Measurements from ENCODE around the gene DMBT1.

The DMBT1 gene

GRCh38 chr10:122689146-122689820, 128.7 kb downstream of the DMBT1 start:
- H3K9ac ChIP-seq = no peak overlapping the region
- no peak overlapping the region for H2AFZ ChIP-seq
- TF ChIP-seq, protein P1, sequence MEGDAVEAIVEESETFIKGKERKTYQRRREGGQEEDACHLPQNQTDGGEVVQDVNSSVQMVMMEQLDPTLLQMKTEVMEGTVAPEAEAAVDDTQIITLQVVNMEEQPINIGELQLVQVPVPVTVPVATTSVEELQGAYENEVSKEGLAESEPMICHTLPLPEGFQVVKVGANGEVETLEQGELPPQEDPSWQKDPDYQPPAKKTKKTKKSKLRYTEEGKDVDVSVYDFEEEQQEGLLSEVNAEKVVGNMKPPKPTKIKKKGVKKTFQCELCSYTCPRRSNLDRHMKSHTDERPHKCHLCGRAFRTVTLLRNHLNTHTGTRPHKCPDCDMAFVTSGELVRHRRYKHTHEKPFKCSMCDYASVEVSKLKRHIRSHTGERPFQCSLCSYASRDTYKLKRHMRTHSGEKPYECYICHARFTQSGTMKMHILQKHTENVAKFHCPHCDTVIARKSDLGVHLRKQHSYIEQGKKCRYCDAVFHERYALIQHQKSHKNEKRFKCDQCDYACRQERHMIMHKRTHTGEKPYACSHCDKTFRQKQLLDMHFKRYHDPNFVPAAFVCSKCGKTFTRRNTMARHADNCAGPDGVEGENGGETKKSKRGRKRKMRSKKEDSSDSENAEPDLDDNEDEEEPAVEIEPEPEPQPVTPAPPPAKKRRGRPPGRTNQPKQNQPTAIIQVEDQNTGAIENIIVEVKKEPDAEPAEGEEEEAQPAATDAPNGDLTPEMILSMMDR (IDR thresholded peaks at IDR 0.05) = no peak
- no peaks in the 10 kb centered on the region for H3K36me3 ChIP-seq (ENCODE audit: control insufficient read depth, insufficient read depth, low read length)
- no peak overlapping the region for H3K27ac ChIP-seq
- H3K79me2 ChIP-seq = no peaks in the 10 kb centered on the region
- H3K4me2 ChIP-seq (ENCODE audit: low read length) = no peak overlapping the region
- no peaks in the 10 kb centered on the region for H3K9me3 ChIP-seq (ENCODE audit: control insufficient read depth, low read length)
- H3K4me1 ChIP-seq = no peaks in the 10 kb centered on the region
- H3K4me3 ChIP-seq (ENCODE audit: low read depth, low read length) = no peak overlapping the region
- no peaks in the 10 kb centered on the region for H3K27me3 ChIP-seq (ENCODE audit: control insufficient read depth, insufficient read depth, low read length)

DNA sequence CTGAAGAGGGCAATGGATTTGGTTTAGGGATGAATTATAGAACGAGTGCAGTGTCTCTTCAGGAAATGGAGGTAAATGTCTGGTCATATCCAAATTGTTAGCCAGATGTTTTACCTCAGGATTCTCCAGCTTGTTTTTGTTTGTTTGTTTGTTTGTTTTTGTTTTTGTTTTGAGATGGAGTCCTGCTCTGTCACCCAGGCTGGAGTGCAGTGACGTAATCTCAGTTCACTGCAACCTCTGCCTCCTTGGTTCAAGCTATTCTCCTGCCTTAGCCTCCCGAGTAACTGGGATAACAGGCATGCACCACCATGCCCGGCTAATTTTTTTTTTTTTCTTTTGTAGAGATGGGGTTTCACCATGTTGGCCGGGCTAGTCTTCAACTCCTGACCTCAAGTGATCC, 132.2 kb downstream of the DMBT1 start:
- H3K9ac ChIP-seq = no peak overlapping the region
- no peak overlapping the region for H2AFZ ChIP-seq
- H3K79me2 ChIP-seq = no peaks in the 10 kb centered on the region
- H3K9me3 ChIP-seq (ENCODE audit: control insufficient read depth, low read length) = no peaks in the 10 kb centered on the region
- H3K27me3 ChIP-seq (ENCODE audit: control insufficient read depth, insufficient read depth, low read length) = no peaks in the 10 kb centered on the region
- H3K36me3 ChIP-seq (ENCODE audit: control insufficient read depth, insufficient read depth, low read length) = no peaks in the 10 kb centered on the region
- no peak overlapping the region for H3K4me2 ChIP-seq (ENCODE audit: low read length)
- no peak overlapping the region for H3K27ac ChIP-seq
- no peaks in the 10 kb centered on the region for H3K4me1 ChIP-seq
- H3K4me3 ChIP-seq (ENCODE audit: low read depth, low read length) = no peak overlapping the region
- TF ChIP-seq, protein P1 (IDR thresholded peaks at IDR 0.05) = no peak
